Measurements from ENCODE around the gene DNAJC25. TPM values are rescaled to one million over a fixed set of nuclear protein-coding genes. Genes with fewer than 3 reads are reported as not detected.

Gene DNAJC25
- total and polyA plus RNA-seq, 2 of the 13 experiments (the other 11 are each of a cell fraction or from before 2014, with no cell fraction given), result 5.7 to 10.2 TPM

DNA sequence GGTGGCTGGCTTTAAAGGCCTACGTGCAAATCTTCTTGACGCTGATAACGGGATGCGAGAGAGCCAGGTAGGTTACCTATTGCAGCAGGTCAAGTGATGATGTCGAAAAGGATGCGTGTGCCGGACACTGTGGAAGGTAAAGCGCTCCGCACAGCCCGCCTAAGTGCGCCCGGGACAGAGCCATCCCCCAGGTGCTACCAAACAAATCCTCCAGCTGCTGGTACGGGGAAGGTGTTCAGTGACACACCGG lies 245 bp upstream of the DNAJC25 start (continued):
- TF ChIP-seq ADNP (CRISPR knock-in tag; IDR thresholded peaks at IDR 0.05), result no peak
- TF ChIP-seq ZNF543 (CRISPR knock-in tag; IDR thresholded peaks at IDR 0.05), result 0 out of 2 replicates have a peak, but pooled peaks have one; percentile 19
- TF ChIP-seq ZNF790 (CRISPR knock-in tag; IDR thresholded peaks at IDR 0.05; ENCODE audit: borderline replicate concordance), result no peak
- no peak for TF ChIP-seq EP300 (IDR thresholded peaks at IDR 0.05; ENCODE audit: low read depth in 2 of 2, low read length in 2 of 2)
- 0 out of 2 replicates have a peak, but pooled peaks have one; percentile 8 for TF ChIP-seq EP300 (CRISPR knock-in tag; IDR thresholded peaks at IDR 0.05; ENCODE audit: borderline replicate concordance)
- TF ChIP-seq RXRB (CRISPR knock-in tag; IDR thresholded peaks at IDR 0.05; ENCODE audit: borderline replicate concordance), result peak; percentile 62; the same call in 1 of the 2 replicates
- no peak for TF ChIP-seq ZNF777 (CRISPR knock-in tag; IDR thresholded peaks at IDR 0.05)
- TF ChIP-seq, protein P1, sequence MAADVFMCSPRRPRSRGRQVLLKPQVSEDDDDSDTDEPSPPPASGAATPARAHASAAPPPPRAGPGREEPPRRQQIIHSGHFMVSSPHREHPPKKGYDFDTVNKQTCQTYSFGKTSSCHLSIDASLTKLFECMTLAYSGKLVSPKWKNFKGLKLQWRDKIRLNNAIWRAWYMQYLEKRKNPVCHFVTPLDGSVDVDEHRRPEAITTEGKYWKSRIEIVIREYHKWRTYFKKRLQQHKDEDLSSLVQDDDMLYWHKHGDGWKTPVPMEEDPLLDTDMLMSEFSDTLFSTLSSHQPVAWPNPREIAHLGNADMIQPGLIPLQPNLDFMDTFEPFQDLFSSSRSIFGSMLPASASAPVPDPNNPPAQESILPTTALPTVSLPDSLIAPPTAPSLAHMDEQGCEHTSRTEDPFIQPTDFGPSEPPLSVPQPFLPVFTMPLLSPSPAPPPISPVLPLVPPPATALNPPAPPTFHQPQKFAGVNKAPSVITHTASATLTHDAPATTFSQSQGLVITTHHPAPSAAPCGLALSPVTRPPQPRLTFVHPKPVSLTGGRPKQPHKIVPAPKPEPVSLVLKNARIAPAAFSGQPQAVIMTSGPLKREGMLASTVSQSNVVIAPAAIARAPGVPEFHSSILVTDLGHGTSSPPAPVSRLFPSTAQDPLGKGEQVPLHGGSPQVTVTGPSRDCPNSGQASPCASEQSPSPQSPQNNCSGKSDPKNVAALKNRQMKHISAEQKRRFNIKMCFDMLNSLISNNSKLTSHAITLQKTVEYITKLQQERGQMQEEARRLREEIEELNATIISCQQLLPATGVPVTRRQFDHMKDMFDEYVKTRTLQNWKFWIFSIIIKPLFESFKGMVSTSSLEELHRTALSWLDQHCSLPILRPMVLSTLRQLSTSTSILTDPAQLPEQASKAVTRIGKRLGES (CRISPR knock-in tag; IDR thresholded peaks at IDR 0.05; ENCODE audit: borderline replicate concordance), result no peak
- no peak; the same call in 1 of the 2 replicates for TF ChIP-seq ZNF562 (CRISPR knock-in tag; IDR thresholded peaks at IDR 0.05; ENCODE audit: borderline replicate concordance)
- TF ChIP-seq MTA3 (CRISPR knock-in tag; IDR thresholded peaks at IDR 0.05), result no peak
- no peak for TF ChIP-seq MZF1 (CRISPR knock-in tag; IDR thresholded peaks at IDR 0.05; ENCODE audit: borderline replicate concordance)
- no peak for TF ChIP-seq POLR2AphosphoS2 (IDR thresholded peaks at IDR 0.05; ENCODE audit: low read depth, low read length)
- TF ChIP-seq SALL2 (CRISPR knock-in tag; IDR thresholded peaks at IDR 0.05), result no peak
- no peak for TF ChIP-seq SRSF9 (IDR thresholded peaks at IDR 0.05; ENCODE audit: borderline replicate concordance, insufficient read depth, low read depth, low read length, poor library complexity, severe bottlenecking)
- TF ChIP-seq XBP1 (CRISPR knock-in tag; IDR thresholded peaks at IDR 0.05), result no peak
- no peak for TF ChIP-seq ATF1 (CRISPR knock-in tag; IDR thresholded peaks at IDR 0.05)
- TF ChIP-seq TCF7L2 (IDR thresholded peaks at IDR 0.05; ENCODE audit: low read depth, low read length), result no peak
- TF ChIP-seq, protein P2, sequence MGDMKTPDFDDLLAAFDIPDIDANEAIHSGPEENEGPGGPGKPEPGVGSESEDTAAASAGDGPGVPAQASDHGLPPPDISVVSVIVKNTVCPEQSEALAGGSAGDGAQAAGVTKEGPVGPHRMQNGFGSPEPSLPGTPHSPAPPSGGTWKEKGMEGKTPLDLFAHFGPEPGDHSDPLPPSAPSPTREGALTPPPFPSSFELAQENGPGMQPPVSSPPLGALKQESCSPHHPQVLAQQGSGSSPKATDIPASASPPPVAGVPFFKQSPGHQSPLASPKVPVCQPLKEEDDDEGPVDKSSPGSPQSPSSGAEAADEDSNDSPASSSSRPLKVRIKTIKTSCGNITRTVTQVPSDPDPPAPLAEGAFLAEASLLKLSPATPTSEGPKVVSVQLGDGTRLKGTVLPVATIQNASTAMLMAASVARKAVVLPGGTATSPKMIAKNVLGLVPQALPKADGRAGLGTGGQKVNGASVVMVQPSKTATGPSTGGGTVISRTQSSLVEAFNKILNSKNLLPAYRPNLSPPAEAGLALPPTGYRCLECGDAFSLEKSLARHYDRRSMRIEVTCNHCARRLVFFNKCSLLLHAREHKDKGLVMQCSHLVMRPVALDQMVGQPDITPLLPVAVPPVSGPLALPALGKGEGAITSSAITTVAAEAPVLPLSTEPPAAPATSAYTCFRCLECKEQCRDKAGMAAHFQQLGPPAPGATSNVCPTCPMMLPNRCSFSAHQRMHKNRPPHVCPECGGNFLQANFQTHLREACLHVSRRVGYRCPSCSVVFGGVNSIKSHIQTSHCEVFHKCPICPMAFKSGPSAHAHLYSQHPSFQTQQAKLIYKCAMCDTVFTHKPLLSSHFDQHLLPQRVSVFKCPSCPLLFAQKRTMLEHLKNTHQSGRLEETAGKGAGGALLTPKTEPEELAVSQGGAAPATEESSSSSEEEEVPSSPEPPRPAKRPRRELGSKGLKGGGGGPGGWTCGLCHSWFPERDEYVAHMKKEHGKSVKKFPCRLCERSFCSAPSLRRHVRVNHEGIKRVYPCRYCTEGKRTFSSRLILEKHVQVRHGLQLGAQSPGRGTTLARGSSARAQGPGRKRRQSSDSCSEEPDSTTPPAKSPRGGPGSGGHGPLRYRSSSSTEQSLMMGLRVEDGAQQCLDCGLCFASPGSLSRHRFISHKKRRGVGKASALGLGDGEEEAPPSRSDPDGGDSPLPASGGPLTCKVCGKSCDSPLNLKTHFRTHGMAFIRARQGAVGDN (CRISPR knock-in tag; IDR thresholded peaks at IDR 0.05), result no peak
- TF ChIP-seq ZNF720 (CRISPR knock-in tag; IDR thresholded peaks at IDR 0.05), result no peak
- TF ChIP-seq, protein P3, sequence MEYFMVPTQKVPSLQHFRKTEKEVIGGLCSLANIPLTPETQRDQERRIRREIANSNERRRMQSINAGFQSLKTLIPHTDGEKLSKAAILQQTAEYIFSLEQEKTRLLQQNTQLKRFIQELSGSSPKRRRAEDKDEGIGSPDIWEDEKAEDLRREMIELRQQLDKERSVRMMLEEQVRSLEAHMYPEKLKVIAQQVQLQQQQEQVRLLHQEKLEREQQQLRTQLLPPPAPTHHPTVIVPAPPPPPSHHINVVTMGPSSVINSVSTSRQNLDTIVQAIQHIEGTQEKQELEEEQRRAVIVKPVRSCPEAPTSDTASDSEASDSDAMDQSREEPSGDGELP (IDR thresholded peaks at IDR 0.05; ENCODE audit: borderline replicate concordance, low read depth), result peak; percentile 93
- TF ChIP-seq HNF4A (CRISPR knock-in tag; IDR thresholded peaks at IDR 0.05), result peak; percentile 50
- TF ChIP-seq MATR3 (CRISPR knock-in tag; IDR thresholded peaks at IDR 0.05), result no peak
- TF ChIP-seq HIVEP1 (CRISPR knock-in tag; IDR thresholded peaks at IDR 0.05), result no peak
- no peak; the same call in 1 of the 2 replicates for TF ChIP-seq NR1H2 (CRISPR knock-in tag; IDR thresholded peaks at IDR 0.05; ENCODE audit: borderline replicate concordance, low read depth)
- 0 out of 2 replicates have a peak, but pooled peaks have one; percentile 74 for TF ChIP-seq TOE1 (CRISPR knock-in tag; IDR thresholded peaks at IDR 0.05)
- peak; percentile 68; the same call in 1 of the 2 replicates for TF ChIP-seq ZNF263 (CRISPR knock-in tag; IDR thresholded peaks at IDR 0.05)

Data from HepG2 (cell line).